Measurements from ENCODE around the gene EXOC6.

Gene EXOC6

DNA sequence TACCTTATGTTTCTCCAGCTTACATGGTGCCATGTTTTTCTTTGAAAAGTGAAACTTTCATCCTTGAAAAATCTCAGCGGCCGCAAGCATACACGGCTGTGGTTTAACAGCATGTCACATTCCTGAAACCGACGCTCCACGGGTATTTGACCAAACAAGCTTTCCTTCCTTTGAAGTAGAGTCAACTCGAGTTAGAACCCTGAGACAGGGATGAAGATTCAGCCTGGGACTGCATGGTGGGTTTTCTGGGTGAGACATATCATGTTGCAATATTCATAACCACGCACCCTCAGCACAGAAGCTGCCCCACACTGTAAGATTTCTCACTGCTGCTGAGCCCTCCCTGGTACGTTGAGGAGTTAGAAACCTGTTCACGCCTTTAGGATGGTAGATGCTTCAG, 233.5 kb downstream of the EXOC6 start:
- Histone ChIP-seq H3K36me3 (ENCODE audit: control insufficient read depth, insufficient read depth, low read length) (no peaks in the 10 kb centered on the region), H3K27ac (ENCODE audit: low read depth, low read length, severe bottlenecking) (no peak overlapping the region), H3K4me1 (ENCODE audit: control insufficient read depth, insufficient read depth, low read length, poor library complexity, severe bottlenecking) (peaks cover 5% of the 10 kb centered on the region), H3K9me3 (ENCODE audit: control insufficient read depth, low read length) (no peaks in the 10 kb centered on the region), H3K4me3 (ENCODE audit: extremely low read depth, insufficient read depth, low read length, poor library complexity, severe bottlenecking) (no peak overlapping the region)
- WGBS, 2 experiments (ENCODE audit: insufficient coverage in 2 of 2), result 74 to 78% methylated on average over 6 to 9 of the region's 10 CpGs

DNA sequence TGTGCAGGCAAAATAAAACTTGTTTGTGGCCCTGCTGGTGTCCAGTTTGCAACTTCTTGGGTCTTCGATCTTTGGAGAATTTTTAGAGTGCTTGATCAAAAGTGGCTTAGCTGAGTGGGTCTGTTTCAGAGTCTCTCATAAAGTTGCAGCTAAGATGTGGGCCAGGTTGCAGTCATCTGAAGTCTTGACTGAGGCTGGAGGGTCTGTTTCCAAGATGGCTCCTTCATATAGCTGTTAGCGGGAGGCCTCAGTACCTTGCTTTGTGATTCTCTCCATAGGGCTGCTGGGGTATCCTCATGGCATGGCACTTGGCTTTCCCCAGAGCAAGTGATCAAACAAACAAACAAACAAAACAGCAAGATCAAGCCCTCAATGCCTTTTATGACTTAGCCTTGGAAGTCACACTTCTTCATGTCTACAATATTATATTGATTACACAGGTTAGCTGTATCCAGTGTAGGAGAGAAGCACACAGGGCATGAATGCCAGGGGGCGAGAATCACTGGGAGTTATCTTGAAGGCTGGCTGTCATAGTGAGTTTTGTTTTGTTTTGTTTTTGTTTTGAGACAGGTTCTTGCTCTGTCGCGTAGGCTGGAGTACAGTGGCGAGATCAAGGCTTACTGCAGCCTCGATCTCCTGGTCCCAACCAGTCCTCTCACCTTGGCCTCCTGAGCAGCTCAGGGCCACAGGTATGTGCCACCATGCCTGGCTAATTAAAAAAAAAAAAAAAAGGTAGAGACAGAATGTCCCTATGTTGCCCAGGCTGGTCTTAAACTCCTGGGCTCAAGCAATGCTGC, 235.6 kb downstream of the EXOC6 start:
- Histone ChIP-seq H3K4me1 (ENCODE audit: control insufficient read depth, insufficient read depth, low read length, poor library complexity, severe bottlenecking) (peaks cover 5% of the 10 kb centered on the region), H3K9me3 (ENCODE audit: control insufficient read depth, low read length) (no peaks in the 10 kb centered on the region), H3K4me3 (ENCODE audit: extremely low read depth, insufficient read depth, low read length, poor library complexity, severe bottlenecking) (no peak overlapping the region), H3K27ac (ENCODE audit: low read depth, low read length, severe bottlenecking) (no peak overlapping the region), H3K36me3 (ENCODE audit: control insufficient read depth, insufficient read depth, low read length) (no peaks in the 10 kb centered on the region)
- 93 to 94% methylated on average over 3 to 7 of the region's 7 CpGs for WGBS, 2 experiments (ENCODE audit: insufficient coverage in 2 of 2)

DNA sequence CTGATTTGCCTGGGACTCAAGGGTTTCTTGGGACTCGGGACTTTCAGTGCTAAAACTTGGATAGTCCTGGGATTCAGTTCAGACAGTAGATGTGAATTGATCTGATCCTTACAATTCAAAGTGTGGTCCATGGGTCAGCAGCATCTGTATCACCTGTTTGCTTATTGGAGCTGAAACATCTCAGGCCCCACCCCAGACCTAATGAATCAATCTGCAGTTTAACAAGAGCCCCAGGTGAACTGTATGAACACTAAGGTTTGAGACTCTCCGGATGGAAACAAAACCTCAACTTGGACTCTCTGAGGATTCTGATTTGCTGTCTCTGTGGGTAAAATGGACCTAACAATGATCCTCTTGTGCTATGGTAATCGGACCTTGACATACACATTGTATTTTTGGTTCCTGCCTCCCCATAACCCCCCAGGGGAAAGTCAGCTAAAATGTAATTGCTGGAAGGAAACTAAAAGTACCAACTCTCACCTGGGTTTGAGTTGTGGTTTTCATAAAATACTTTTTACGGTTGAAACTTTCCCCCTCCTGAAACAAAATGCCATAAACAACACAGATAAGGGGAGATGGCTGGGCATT, 237.0 kb downstream of the EXOC6 start:
- H3K27ac ChIP-seq (ENCODE audit: low read depth, low read length, severe bottlenecking), result no peak overlapping the region
- no peaks in the 10 kb centered on the region for H3K9me3 ChIP-seq (ENCODE audit: control insufficient read depth, low read length)
- no peaks in the 10 kb centered on the region for H3K36me3 ChIP-seq (ENCODE audit: control insufficient read depth, insufficient read depth, low read length)
- H3K4me3 ChIP-seq (ENCODE audit: extremely low read depth, insufficient read depth, low read length, poor library complexity, severe bottlenecking), result no peak overlapping the region
- H3K4me1 ChIP-seq (ENCODE audit: control insufficient read depth, insufficient read depth, low read length, poor library complexity, severe bottlenecking), result peaks cover 1% of the 10 kb centered on the region
- WGBS, 2 experiments (ENCODE audit: insufficient coverage in 2 of 2), result 86 to 100% methylated on average over 2 to 3 of the region's 4 CpGs

DNA sequence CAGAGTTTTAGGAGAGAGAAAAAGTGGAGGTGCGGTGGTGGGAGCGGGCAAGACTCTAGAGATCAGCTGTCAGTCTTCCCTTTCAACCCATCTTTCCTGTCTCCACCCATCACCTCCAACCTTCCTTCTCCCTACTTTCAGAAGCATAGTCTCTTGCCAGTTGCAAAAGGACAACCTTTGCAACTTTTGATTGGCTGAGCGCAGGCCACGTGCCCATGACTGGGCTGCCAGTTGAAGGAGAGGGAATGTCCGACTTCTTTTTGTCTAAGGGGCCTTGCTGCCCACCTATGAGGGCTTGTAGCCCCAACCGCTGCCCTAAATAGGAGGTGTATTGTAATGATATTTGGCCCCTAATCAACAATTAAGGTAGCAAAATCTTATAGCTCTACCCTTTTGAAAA, 238.0 kb downstream of the EXOC6 start:
- Histone ChIP-seq H3K4me1 (ENCODE audit: control insufficient read depth, insufficient read depth, low read length, poor library complexity, severe bottlenecking) (no peaks in the 10 kb centered on the region), H3K36me3 (ENCODE audit: control insufficient read depth, insufficient read depth, low read length) (no peaks in the 10 kb centered on the region), H3K4me3 (ENCODE audit: extremely low read depth, insufficient read depth, low read length, poor library complexity, severe bottlenecking) (no peak overlapping the region), H3K9me3 (ENCODE audit: control insufficient read depth, low read length) (no peaks in the 10 kb centered on the region), H3K27ac (ENCODE audit: low read depth, low read length, severe bottlenecking) (no peak overlapping the region)
- WGBS, 2 experiments (ENCODE audit: insufficient coverage in 2 of 2), result 90% methylated on average over 2 of the region's 6 CpGs; no CpG with 5 or more reads in 1 of the 2 experiments

DNA sequence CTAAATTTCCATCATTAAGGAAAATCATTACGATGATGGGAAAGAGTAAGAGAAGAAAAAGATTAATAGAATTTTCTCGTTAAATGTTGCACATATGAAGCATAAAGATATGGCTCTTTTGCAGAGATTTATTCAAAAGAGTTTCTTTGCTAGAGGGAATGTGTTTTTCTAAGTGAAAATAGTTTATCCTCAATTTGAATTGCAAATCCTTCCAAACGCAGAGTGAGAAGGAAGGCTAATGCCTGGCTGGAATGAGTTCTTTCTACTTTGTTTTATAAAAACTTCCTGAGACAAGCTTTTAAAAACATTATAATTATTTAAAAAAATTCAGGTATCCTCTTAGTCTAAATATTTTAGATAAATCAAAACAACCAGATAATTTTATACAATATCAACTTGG, 239.5 kb downstream of the EXOC6 start:
- no peaks in the 10 kb centered on the region for H3K4me1 ChIP-seq (ENCODE audit: control insufficient read depth, insufficient read depth, low read length, poor library complexity, severe bottlenecking)
- no peak overlapping the region for H3K27ac ChIP-seq (ENCODE audit: low read depth, low read length, severe bottlenecking)
- no peak overlapping the region for H3K4me3 ChIP-seq (ENCODE audit: extremely low read depth, insufficient read depth, low read length, poor library complexity, severe bottlenecking)
- WGBS, 2 experiments (ENCODE audit: insufficient coverage in 2 of 2), result 60 to 63% methylated on average over 2 of the region's 3 CpGs
- H3K9me3 ChIP-seq (ENCODE audit: control insufficient read depth, low read length), result no peaks in the 10 kb centered on the region
- H3K36me3 ChIP-seq (ENCODE audit: control insufficient read depth, insufficient read depth, low read length), result no peaks in the 10 kb centered on the region

DNA sequence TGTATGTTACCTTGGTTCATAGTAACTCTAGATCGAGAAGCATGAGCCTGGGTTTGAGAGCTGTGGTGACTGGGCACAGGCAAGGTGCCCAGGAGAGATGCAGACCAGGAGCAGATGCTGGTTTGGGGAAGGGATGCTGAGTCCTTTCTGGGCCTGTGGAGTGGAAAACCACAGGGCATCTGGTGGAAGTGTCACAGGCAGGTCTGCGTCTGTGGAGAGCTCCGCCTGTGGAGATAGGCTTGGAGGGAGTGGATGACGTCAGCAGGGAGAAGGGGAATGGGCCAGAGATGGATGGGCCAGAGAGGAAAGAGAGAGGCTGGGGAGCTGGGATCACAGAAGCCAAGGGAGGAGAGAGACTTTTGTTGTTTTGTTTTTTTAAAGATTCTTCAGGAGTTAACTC, 240.1 kb downstream of the EXOC6 start:
- WGBS, 2 experiments (ENCODE audit: insufficient coverage in 2 of 2), result 85 to 87% methylated on average over 4 of the region's 4 CpGs
- Histone ChIP-seq H3K27ac (ENCODE audit: low read depth, low read length, severe bottlenecking) (no peak overlapping the region), H3K4me3 (ENCODE audit: extremely low read depth, insufficient read depth, low read length, poor library complexity, severe bottlenecking) (no peak overlapping the region), H3K4me1 (ENCODE audit: control insufficient read depth, insufficient read depth, low read length, poor library complexity, severe bottlenecking) (no peaks in the 10 kb centered on the region), H3K9me3 (ENCODE audit: control insufficient read depth, low read length) (no peaks in the 10 kb centered on the region), H3K36me3 (ENCODE audit: control insufficient read depth, insufficient read depth, low read length) (no peaks in the 10 kb centered on the region)

DNA sequence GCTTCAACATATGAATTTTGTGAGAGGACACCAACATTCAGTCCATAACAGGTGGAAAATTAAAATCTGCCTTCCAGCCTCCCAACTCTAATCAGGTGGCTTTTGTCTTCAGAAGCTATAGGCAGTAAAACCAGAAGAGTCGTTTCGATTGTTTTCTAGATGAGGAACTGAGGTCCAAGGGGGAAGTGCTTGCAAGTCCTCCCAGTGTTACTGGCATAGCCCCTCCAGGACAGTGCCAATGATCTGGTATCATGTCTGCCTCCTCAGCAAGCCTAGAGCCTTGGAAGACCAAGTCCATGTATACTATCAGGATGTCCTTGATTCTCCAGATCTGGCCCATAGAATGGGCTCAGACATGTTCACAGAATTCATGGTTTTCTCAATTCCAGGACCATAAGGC, 242.3 kb downstream of the EXOC6 start:
- WGBS, 2 experiments (ENCODE audit: insufficient coverage in 2 of 2), result 92 to 93% methylated on average over 2 of the region's 2 CpGs
- H3K9me3 ChIP-seq (ENCODE audit: control insufficient read depth, low read length), result no peaks in the 10 kb centered on the region

DNA sequence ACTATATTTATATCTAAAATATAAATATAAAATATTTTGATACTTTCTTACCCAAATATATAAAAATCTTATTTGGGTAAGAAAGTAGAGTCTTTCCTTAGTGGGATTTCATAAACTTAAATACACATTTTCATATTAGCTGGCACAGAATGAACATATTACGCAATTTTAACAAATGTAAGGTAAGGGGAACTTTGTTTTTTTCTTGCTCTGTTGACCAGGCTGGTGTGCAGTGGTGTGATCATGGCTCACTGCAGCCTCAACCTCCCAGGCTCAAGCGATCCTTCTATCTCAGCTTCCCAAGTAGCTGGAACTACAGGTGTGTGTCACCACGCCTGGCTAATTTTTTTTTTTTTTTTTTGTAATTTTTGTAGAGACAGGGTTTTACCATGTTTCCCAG, 243.6 kb downstream of the EXOC6 start:
- Histone ChIP-seq H3K9me3 (ENCODE audit: control insufficient read depth, low read length) (no peaks in the 10 kb centered on the region), H3K4me3 (ENCODE audit: extremely low read depth, insufficient read depth, low read length, poor library complexity, severe bottlenecking) (no peak overlapping the region)
- 100% methylated on average over 1 of the region's 3 CpGs; no CpG with 5 or more reads in 1 of the 2 experiments for WGBS, 2 experiments (ENCODE audit: insufficient coverage in 2 of 2)

More for the DNA sequence above, 242.3 kb downstream of the EXOC6 start:
- H3K4me3 ChIP-seq (ENCODE audit: extremely low read depth, insufficient read depth, low read length, poor library complexity, severe bottlenecking), result no peak overlapping the region
- H3K4me1 ChIP-seq (ENCODE audit: control insufficient read depth, insufficient read depth, low read length, poor library complexity, severe bottlenecking), result no peaks in the 10 kb centered on the region
- H3K27ac ChIP-seq (ENCODE audit: low read depth, low read length, severe bottlenecking), result no peak overlapping the region
- H3K36me3 ChIP-seq (ENCODE audit: control insufficient read depth, insufficient read depth, low read length), result no peaks in the 10 kb centered on the region

DNA sequence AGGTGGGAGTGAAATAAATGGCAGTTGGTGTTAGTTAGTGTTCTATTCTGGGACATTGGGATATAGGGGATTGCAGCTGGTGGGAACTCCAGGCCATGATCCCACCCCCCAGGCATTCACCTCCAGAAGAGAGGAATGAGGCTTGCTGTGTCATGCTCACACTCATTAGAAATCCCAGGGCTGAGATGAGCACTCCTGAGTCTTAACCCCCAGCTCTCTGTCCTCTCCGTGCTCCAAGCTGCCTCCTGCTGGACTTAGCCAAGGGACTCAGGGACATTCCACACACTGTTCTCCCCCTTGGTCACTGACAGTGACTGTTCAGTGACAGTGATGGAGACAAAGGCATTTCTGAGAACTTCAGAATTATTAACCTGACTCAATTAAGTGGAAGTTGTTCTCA, 246.9 kb downstream of the EXOC6 start:
- Histone ChIP-seq H3K4me3 (ENCODE audit: extremely low read depth, insufficient read depth, low read length, poor library complexity, severe bottlenecking) (no peak overlapping the region), H3K27ac (ENCODE audit: low read depth, low read length, severe bottlenecking) (no peak overlapping the region), H3K36me3 (ENCODE audit: control insufficient read depth, insufficient read depth, low read length) (no peaks in the 10 kb centered on the region), H3K4me1 (ENCODE audit: control insufficient read depth, insufficient read depth, low read length, poor library complexity, severe bottlenecking) (no peaks in the 10 kb centered on the region), H3K9me3 (ENCODE audit: control insufficient read depth, low read length) (no peaks in the 10 kb centered on the region)
- 67 to 78% methylated on average over 1 of the region's 1 CpG for WGBS, 2 experiments (ENCODE audit: insufficient coverage in 2 of 2)

More for the DNA sequence above, 243.6 kb downstream of the EXOC6 start:
- Histone ChIP-seq H3K36me3 (ENCODE audit: control insufficient read depth, insufficient read depth, low read length) (no peaks in the 10 kb centered on the region), H3K4me1 (ENCODE audit: control insufficient read depth, insufficient read depth, low read length, poor library complexity, severe bottlenecking) (no peaks in the 10 kb centered on the region), H3K27ac (ENCODE audit: low read depth, low read length, severe bottlenecking) (no peak overlapping the region)

DNA sequence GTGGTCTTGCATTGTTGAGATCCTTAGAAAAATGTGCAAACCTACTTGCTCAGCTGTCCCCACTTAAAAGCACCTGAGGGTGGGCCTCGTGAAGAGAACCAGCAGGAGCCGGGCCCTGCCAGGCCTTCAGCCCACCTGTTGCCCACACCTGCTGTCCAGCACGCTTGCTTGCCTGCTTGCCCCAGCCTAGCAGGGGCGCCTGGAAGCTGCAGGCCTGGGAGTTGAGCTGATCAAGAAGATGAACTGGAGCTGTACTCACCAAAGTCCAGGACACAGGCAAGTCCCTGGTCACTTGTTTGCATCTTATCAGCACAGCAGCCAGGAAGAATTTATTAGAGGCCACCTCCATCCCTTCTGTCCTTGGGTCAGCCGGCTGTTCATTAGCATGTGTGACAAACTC, 248.6 kb downstream of the EXOC6 start:
- Histone ChIP-seq H3K4me3 (ENCODE audit: extremely low read depth, insufficient read depth, low read length, poor library complexity, severe bottlenecking) (no peak overlapping the region), H3K27ac (ENCODE audit: low read depth, low read length, severe bottlenecking) (no peak overlapping the region), H3K4me1 (ENCODE audit: control insufficient read depth, insufficient read depth, low read length, poor library complexity, severe bottlenecking) (no peaks in the 10 kb centered on the region), H3K9me3 (ENCODE audit: control insufficient read depth, low read length) (no peaks in the 10 kb centered on the region), H3K36me3 (ENCODE audit: control insufficient read depth, insufficient read depth, low read length) (no peaks in the 10 kb centered on the region)
- WGBS, 2 experiments (ENCODE audit: insufficient coverage in 2 of 2), result 75 to 93% methylated on average over 2 to 5 of the region's 5 CpGs

DNA sequence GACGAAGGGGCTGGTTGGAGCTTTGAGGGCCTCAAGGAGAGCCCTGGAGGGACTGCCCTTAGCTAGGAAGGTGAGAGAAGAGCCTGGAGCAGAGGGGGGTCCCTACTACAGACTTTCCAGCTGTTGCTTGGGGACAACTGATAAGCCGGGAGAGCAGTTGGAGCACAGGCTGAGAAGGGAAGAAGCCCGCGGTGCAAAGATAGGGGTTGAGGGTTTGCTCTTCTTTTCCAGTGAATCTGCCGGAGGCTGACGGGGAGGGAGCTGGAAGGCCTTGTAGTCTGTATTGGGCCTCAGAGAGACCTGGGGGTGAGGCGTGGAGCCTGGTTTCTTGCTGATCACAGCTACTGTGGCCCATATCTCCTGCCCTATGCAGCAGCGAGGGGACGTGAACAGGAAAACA, 249.1 kb downstream of the EXOC6 start:
- Histone ChIP-seq H3K9me3 (ENCODE audit: control insufficient read depth, low read length) (no peaks in the 10 kb centered on the region), H3K27ac (ENCODE audit: low read depth, low read length, severe bottlenecking) (no peak overlapping the region), H3K36me3 (ENCODE audit: control insufficient read depth, insufficient read depth, low read length) (no peaks in the 10 kb centered on the region), H3K4me3 (ENCODE audit: extremely low read depth, insufficient read depth, low read length, poor library complexity, severe bottlenecking) (no peak overlapping the region), H3K4me1 (ENCODE audit: control insufficient read depth, insufficient read depth, low read length, poor library complexity, severe bottlenecking) (no peaks in the 10 kb centered on the region)
- 62 to 69% methylated on average over 7 of the region's 9 CpGs for WGBS, 2 experiments (ENCODE audit: insufficient coverage in 2 of 2)

Measured in mesodermal cell (in vitro differentiated cells).